SU-DHL-6 (cell line): Measurements from ENCODE around the gene UROC1.

Experiments
- H2AFZ ChIP-seq: fragments of 200-600 bp; sonication (generic); 2 replicates; pipeline ENCODE4 v1.6.1; 2014; ENCODE audit warnings: low read depth, mild to moderate bottlenecking, moderate library complexity, mixed read lengths, antibody characterized with exemption, low read length; ENCODE audit not compliant: severe bottlenecking
- H3F3A ChIP-seq: fragments of 200-600 bp; shearing (Covaris generic); 2 replicates; pipeline ENCODE4 v1.6.0; 2016; ENCODE audit warnings: antibody characterized with exemption, mild to moderate bottlenecking; ENCODE audit not compliant: insufficient read depth
- H3K27ac ChIP-seq: fragments of 200-600 bp; sonication (generic); 2 replicates; pipeline ENCODE4 v1.5.1; 2016; ENCODE audit warnings: low read depth, mild to moderate bottlenecking, low read length, moderate library complexity, mixed read lengths
- H3K27me3 ChIP-seq: fragments of 200-600 bp; sonication (generic), shearing (Covaris generic); 2 replicates; pipeline ENCODE4 v1.6.0; 2014; ENCODE audit warnings: mild to moderate bottlenecking, low read length
- H3K36me3 ChIP-seq: fragments of 200-600 bp; sonication (generic); 2 replicates; pipeline ENCODE4 v1.6.1; 2014; ENCODE audit warnings: mild to moderate bottlenecking, low read length, mixed read lengths
- H3K4me2 ChIP-seq: fragments of 300-600, 200-600 bp; shearing (Covaris generic), sonication (generic); 2 replicates; pipeline ENCODE4 v1.6.0; 2014; ENCODE audit warnings: low read length, low read depth, mild to moderate bottlenecking; ENCODE audit not compliant: poor library complexity, severe bottlenecking
- H3K4me3 ChIP-seq: fragments of 200-600 bp; sonication (generic); 2 replicates; pipeline ENCODE4 v1.5.1; 2014; ENCODE audit warnings: antibody characterized with exemption, low read length, mild to moderate bottlenecking, mixed read lengths; ENCODE audit not compliant: insufficient read depth, poor library complexity, severe bottlenecking
- H3K79me2 ChIP-seq: fragments of 200-600 bp; sonication (generic); 2 replicates; pipeline ENCODE4 v1.6.1; 2014; ENCODE audit warnings: mild to moderate bottlenecking, low read length, moderate library complexity; ENCODE audit not compliant: insufficient read depth
- H3K9ac ChIP-seq: fragments of 200-600 bp; sonication (generic); 2 replicates; pipeline ENCODE4 v1.7.0; 2014; ENCODE audit warnings: mild to moderate bottlenecking, low read length
- H3K9me2 ChIP-seq: fragments of 200-600 bp; sonication (generic); replicated peaks from 2 replicates; pipeline ENCODE4 v1.6.1; 2014; ENCODE audit warnings: low read length; ENCODE audit not compliant: insufficient read depth
- H3K9me3 ChIP-seq: fragments of 200-600 bp; sonication (generic); 2 replicates; pipeline ENCODE4 v1.6.1; 2014; ENCODE audit warnings: low read length, mixed read lengths; ENCODE audit not compliant: insufficient read depth
- H4K20me1 ChIP-seq: fragments of 200-600 bp; sonication (generic); 2 replicates; pipeline ENCODE4 v1.6.1; 2014; ENCODE audit warnings: low read depth, mild to moderate bottlenecking, antibody characterized with exemption, low read length, moderate library complexity, mixed read lengths
- CTCF ChIP-seq: fragments of 200-600 bp; sonication (generic); IDR thresholded peaks from one replicate; pipeline ENCODE4 v1.5.1; 2017; ENCODE audit warnings: antibody characterized with exemption, mild to moderate bottlenecking, low read length, moderate library complexity; ENCODE audit not compliant: insufficient read depth, poor library complexity, severe bottlenecking
- EZH2phosphoT487 ChIP-seq: fragments of 200-600 bp; sonication (generic), shearing (Covaris generic); conservative IDR thresholded peaks from 2 replicates; pipeline ENCODE4 v1.6.1; 2018; ENCODE audit warnings: mild to moderate bottlenecking, antibody characterized with exemption, low read length, moderate library complexity, mixed read lengths

Gene UROC1

GRCh38 chr3:126507886-126508285 is 9.7 kb downstream of the UROC1 start:
- Histone ChIP-seq H3K4me2 (no peak overlapping the region), H3K9me3 (no peaks in the 10 kb centered on the region), H3K9me2 (no peaks in the 10 kb centered on the region), H3K27ac (no peak overlapping the region), H2AFZ (no peak overlapping the region), H3K79me2 (no peaks in the 10 kb centered on the region), H3K36me3 (no peaks in the 10 kb centered on the region), H3K4me3 (no peak overlapping the region), H3K9ac (no peak overlapping the region), H3F3A (no peaks in the 10 kb centered on the region), H3K27me3 (no peaks in the 10 kb centered on the region), H4K20me1 (no peaks in the 10 kb centered on the region)
- TF ChIP-seq CTCF (no peak), EZH2phosphoT487 (no peak)

GRCh38 chr3:126503701-126504100 is 13.9 kb downstream of the UROC1 start:
- H2AFZ ChIP-seq: no peak overlapping the region
- no peaks in the 10 kb centered on the region for H3K9me2 ChIP-seq
- H3K9me3 ChIP-seq: no peaks in the 10 kb centered on the region
- no peaks in the 10 kb centered on the region for H3K79me2 ChIP-seq
- no peaks in the 10 kb centered on the region for H3K36me3 ChIP-seq
- no peaks in the 10 kb centered on the region for H4K20me1 ChIP-seq
- no peak overlapping the region for H3K4me3 ChIP-seq
- H3K4me2 ChIP-seq: no peak overlapping the region
- H3K27ac ChIP-seq: no peak overlapping the region
- no peaks in the 10 kb centered on the region for H3K27me3 ChIP-seq
- no peak overlapping the region for H3K9ac ChIP-seq
- no peak for TF ChIP-seq EZH2phosphoT487
- no peaks in the 10 kb centered on the region for H3F3A ChIP-seq

GRCh38 chr3:126502656-126503055 is 14.9 kb downstream of the UROC1 start:
- H2AFZ ChIP-seq: no peak overlapping the region
- no peaks in the 10 kb centered on the region for H3F3A ChIP-seq
- H3K27ac ChIP-seq: no peak overlapping the region
- H3K9me2 ChIP-seq: no peaks in the 10 kb centered on the region
- no peaks in the 10 kb centered on the region for H4K20me1 ChIP-seq
- no peak overlapping the region for H3K4me2 ChIP-seq
- H3K9me3 ChIP-seq: no peaks in the 10 kb centered on the region
- H3K9ac ChIP-seq: no peak overlapping the region
- TF ChIP-seq EZH2phosphoT487 (no peak), CTCF (no peak)
- no peaks in the 10 kb centered on the region for H3K27me3 ChIP-seq
- H3K36me3 ChIP-seq: no peaks in the 10 kb centered on the region
- no peaks in the 10 kb centered on the region for H3K79me2 ChIP-seq
- H3K4me3 ChIP-seq: no peak overlapping the region

GRCh38 chr3:126501736-126502135 is 15.8 kb downstream of the UROC1 start:
- Histone ChIP-seq H3K4me3 (no peak overlapping the region), H3K4me2 (no peak overlapping the region), H3F3A (no peaks in the 10 kb centered on the region), H4K20me1 (no peaks in the 10 kb centered on the region), H3K79me2 (no peaks in the 10 kb centered on the region), H3K9me3 (no peaks in the 10 kb centered on the region), H3K9ac (no peak overlapping the region), H3K9me2 (no peaks in the 10 kb centered on the region), H2AFZ (no peak overlapping the region), H3K27ac (no peak overlapping the region), H3K36me3 (no peaks in the 10 kb centered on the region), H3K27me3 (no peaks in the 10 kb centered on the region)
- TF ChIP-seq EZH2phosphoT487 (no peak), CTCF (no peak)
